ENCODE data around the gene RGR.
"Not testable (repeated sequence)": the region's sequence is repeated elsewhere in the genome, so short reads cannot be mapped to it uniquely, and the experiment has no call there.

Gene RGR

GRCh38 chr10:84269162-84269561 lies 24.3 kb downstream of the RGR start:
- Mint-ChIP-seq H3K27ac (no peak overlapping the region), H3K4me1 (no peaks in the 10 kb centered on the region), H3K27me3 (ENCODE audit: low read depth, poor library complexity) (peaks cover 16% of the 10 kb centered on the region), H3K9me3 (no peaks in the 10 kb centered on the region), H3K36me3 (ENCODE audit: low read depth) (no peaks in the 10 kb centered on the region), H3K4me3 (no peak overlapping the region)
- no peak for DNase-seq
- TF ChIP-seq CTCF (IDR thresholded peaks at IDR 0.05): no peak

- Mint-ChIP-seq H3K27me3 (ENCODE audit: low read depth, poor library complexity) (peaks cover 13% of the 10 kb centered on the region), H3K4me3 (no peak overlapping the region), H3K36me3 (ENCODE audit: low read depth) (no peaks in the 10 kb centered on the region), H3K27ac (no peak overlapping the region), H3K9me3 (no peaks in the 10 kb centered on the region), H3K4me1 (no peaks in the 10 kb centered on the region)
- DNase-seq: no peak
- TF ChIP-seq CTCF (IDR thresholded peaks at IDR 0.05): no peak
These were observed 24.9 kb downstream of the RGR start for GRCh38 chr10:84269773-84270172.

- TF ChIP-seq CTCF (IDR thresholded peaks at IDR 0.05): no peak
- Mint-ChIP-seq H3K4me3 (no peak overlapping the region), H3K4me1 (no peaks in the 10 kb centered on the region)
These were observed 25.9 kb downstream of the RGR start for GRCh38 chr10:84270708-84271107.

GRCh38 chr10:84279876-84280475 lies 35.1 kb downstream of the RGR start:
- not testable (repeated sequence) for H3K27ac Mint-ChIP-seq; H3K4me1 Mint-ChIP-seq; H3K27me3 Mint-ChIP-seq (ENCODE audit: low read depth, poor library complexity)
- Mint-ChIP-seq H3K9me3 (peaks cover 22% of the 10 kb centered on the region), H3K4me3 (peak overlapping the region; percentile 79), H3K36me3 (ENCODE audit: low read depth) (peaks cover 11% of the 10 kb centered on the region)
- DNase-seq: peak; percentile 28

More at GRCh38 chr10:84270708-84271107, 25.9 kb downstream of the RGR start:
- DNase-seq: no peak
- Mint-ChIP-seq H3K36me3 (ENCODE audit: low read depth) (no peaks in the 10 kb centered on the region), H3K27ac (no peak overlapping the region), H3K27me3 (ENCODE audit: low read depth, poor library complexity) (peaks cover 12% of the 10 kb centered on the region), H3K9me3 (no peaks in the 10 kb centered on the region)

GRCh38 chr10:84286695-84287094 lies 41.8 kb downstream of the RGR start:
- Mint-ChIP-seq H3K4me3 (no peak overlapping the region), H3K9me3 (no peaks in the 10 kb centered on the region)

GRCh38 chr10:84288151-84288550 lies 43.3 kb downstream of the RGR start:
- DNase-seq: no peak
- no peak overlapping the region for H3K27ac Mint-ChIP-seq
- H3K4me1 Mint-ChIP-seq: no peaks in the 10 kb centered on the region
- H3K9me3 Mint-ChIP-seq: no peaks in the 10 kb centered on the region
- H3K4me3 Mint-ChIP-seq: no peak overlapping the region
- TF ChIP-seq CTCF (IDR thresholded peaks at IDR 0.05): no peak
- H3K36me3 Mint-ChIP-seq (ENCODE audit: low read depth): no peaks in the 10 kb centered on the region
- H3K27me3 Mint-ChIP-seq (ENCODE audit: low read depth, poor library complexity): peaks cover 16% of the 10 kb centered on the region

More at GRCh38 chr10:84286695-84287094, 41.8 kb downstream of the RGR start:
- Mint-ChIP-seq H3K4me1 (no peaks in the 10 kb centered on the region), H3K27me3 (ENCODE audit: low read depth, poor library complexity) (peaks cover 16% of the 10 kb centered on the region), H3K36me3 (ENCODE audit: low read depth) (no peaks in the 10 kb centered on the region), H3K27ac (no peak overlapping the region)
- no peak for TF ChIP-seq CTCF (IDR thresholded peaks at IDR 0.05)
- DNase-seq: no peak

All from nephron progenitor cell (in vitro differentiated cells).